GM15510 (cell line): Measurements from ENCODE around the gene PDE4D.

Experiments used
- POLR2A ChIP-seq: IDR thresholded peaks from 3 replicates; pipeline ENCODE4 v1.6.1; 2011; ENCODE audit warnings: borderline replicate concordance; ENCODE audit not compliant: insufficient read length; ENCODE audit errors: extremely low read depth

The PDE4D gene

DNA sequence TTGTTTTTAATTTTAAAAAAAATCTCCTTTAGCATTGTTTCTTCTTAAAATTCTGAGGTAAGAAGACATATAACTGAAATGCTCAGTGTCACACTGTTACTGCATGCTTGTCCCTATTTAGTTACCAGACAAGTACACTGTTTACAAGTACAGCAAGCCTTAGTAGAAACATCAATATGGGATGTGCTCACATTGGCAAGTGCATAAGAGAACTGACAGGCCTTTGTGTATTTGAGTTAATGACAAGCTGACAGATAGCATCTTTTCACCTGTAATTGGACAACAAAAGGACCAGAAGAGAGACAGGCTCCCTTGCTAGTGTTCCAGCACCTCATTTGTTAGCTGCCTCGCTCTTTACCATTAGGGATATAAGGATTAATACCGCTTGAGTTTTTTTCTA lies 63.6 kb downstream of the PDE4D start:
- TF ChIP-seq POLR2A, result no peak

DNA sequence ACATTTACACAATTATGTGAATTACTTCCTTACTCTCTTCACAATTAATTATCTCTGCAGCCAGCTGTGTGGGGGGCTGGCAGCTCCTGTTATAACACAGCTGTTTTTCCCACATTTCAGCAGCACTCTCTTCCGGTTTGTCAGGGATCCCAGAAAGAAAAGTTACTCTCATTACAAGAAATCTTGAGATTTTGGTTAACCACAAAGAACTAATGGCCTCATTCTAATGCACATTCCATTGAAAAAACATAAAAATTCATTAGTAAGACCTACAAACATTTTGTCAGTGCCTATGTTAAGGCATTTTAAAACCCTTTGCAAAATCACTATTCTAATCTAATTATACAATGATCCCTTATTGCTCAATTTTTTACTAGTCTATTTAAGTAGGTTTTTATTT lies 64.1 kb downstream of the PDE4D start:
- TF ChIP-seq POLR2A, result no peak

GRCh38 chr5:59828623-59829022 lies 64.9 kb downstream of the PDE4D start:
- no peak for TF ChIP-seq POLR2A

GRCh38 chr5:59826996-59827395 lies 66.5 kb downstream of the PDE4D start:
- TF ChIP-seq POLR2A, result no peak

DNA sequence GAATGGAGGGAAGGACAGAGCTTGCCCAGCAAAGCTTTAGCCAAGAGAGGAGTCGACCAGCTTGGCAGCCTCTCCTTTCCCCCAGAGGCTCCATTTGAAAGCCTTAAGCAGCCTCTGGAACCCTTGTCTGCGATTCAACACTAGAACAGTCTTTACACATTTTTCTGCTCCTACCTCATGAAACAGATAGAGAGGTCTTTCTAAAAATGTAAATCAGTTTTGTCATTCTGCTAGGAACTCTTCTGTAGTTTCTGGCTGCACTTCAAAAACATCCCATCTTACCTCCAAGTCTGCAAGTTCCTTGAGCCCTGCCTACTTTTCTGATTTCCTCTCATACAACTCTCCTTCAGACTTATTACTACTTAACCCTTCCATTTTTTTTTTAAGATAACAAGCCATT lies 70.1 kb downstream of the PDE4D start:
- TF ChIP-seq POLR2A, result no peak

- no peak for TF ChIP-seq POLR2A
Measured at GRCh38 chr5:59819806-59820205, 73.7 kb downstream of the PDE4D start.

DNA sequence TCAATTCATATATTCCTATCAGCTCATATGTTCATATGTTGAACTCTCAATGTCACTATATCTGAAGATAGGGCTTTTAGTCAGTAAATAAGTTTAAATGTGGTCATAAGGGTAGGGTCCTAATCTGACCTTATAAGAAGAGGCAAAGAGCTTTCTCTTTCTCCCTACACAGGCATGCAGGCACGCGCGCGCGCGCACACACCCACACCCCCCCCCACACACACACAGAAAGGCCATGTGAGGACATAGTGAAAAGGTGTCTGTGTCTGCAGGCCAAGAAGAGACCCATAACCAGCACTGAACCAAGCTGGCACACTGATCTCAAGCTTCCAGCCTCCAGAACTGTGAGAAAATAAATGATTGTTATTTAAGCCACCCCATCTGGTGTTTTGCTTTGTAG lies 76.0 kb downstream of the PDE4D start:
- no peak for TF ChIP-seq POLR2A

DNA sequence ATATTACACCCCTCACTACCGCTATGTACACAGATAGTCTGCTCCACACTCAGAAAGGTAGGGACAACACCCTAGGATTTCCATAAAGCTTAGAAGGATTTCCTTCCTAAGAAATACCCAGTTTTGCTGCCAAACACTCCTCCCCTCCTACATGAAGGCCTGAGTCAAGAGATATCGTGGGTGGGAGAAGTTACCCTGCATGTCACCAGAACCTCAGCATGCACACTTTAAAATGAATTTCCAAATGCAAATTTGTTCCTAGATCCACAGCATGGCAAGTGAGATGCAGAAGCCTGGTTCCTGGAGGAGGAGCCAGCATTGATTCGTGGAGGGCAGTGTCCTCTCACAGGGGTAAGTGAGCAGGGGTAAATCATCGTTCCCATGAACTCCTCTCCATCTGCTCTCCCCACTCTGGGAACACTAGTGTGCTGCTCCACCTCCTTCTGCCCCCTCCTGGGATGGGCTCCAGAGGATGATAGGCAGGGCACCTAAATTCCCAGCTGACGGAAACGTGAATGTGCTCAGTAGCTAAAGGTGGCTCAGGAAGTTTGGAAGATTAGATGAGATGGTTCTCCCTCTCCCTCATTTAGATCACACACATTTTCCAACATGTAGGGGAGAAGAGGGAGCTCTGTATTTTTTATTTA lies 76.7 kb downstream of the PDE4D start:
- TF ChIP-seq POLR2A, result no peak

- TF ChIP-seq POLR2A, result no peak
Measured at GRCh38 chr5:59814537-59814872, 79.0 kb downstream of the PDE4D start.

GRCh38 chr5:59813761-59814536 lies 79.6 kb downstream of the PDE4D start:
- no peak for TF ChIP-seq POLR2A

DNA sequence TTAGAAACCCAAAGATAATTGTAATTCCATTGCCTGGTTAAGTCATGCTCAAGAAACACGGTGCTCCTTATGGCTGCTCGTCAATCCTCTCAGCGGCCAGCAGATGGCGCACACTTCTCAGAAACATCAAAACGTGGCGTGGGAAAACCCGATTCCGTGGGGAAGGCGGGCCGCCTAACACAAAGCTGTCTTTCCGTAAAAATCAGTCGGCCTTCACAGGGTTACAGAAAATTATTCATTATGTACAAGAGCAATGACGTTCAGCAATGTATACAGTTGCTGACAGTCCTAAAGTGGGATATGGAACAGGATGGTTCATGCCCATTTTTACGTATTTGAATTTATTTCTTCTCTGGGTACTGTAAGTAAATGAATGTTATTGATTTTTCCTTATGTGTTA lies 83.5 kb downstream of the PDE4D start:
- TF ChIP-seq POLR2A, result no peak

- no peak for TF ChIP-seq POLR2A
Measured at GRCh38 chr5:59807806-59808205, 85.7 kb downstream of the PDE4D start.

DNA sequence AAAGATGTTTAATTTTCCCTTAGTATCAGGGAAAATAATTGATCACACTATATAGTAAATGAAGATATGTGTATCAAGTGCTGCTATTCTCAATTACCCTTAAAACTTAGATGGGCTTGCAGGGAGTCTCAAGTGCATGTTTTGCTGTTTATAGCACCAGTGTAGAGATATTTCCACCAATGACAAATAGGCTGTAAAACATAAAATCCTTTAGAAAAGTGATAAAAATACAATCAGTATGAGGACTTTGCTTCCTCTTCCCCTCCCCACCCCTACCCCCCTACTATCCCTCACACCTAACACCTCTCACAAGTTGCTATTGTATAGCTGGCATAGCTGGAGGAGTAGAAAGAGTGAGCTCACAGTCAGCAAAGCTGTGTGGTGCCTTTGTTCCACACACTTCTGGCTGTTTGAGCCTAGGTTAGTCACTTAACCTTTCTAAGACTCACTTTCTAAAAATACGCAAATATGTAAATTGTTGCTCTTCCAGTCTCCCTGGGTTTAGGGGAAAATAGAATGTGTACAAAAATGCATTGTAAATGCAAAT lies 93.1 kb downstream of the PDE4D start:
- no peak for TF ChIP-seq POLR2A

- no peak for TF ChIP-seq POLR2A
Measured at GRCh38 chr5:59799668-59800346, 93.7 kb downstream of the PDE4D start.

DNA sequence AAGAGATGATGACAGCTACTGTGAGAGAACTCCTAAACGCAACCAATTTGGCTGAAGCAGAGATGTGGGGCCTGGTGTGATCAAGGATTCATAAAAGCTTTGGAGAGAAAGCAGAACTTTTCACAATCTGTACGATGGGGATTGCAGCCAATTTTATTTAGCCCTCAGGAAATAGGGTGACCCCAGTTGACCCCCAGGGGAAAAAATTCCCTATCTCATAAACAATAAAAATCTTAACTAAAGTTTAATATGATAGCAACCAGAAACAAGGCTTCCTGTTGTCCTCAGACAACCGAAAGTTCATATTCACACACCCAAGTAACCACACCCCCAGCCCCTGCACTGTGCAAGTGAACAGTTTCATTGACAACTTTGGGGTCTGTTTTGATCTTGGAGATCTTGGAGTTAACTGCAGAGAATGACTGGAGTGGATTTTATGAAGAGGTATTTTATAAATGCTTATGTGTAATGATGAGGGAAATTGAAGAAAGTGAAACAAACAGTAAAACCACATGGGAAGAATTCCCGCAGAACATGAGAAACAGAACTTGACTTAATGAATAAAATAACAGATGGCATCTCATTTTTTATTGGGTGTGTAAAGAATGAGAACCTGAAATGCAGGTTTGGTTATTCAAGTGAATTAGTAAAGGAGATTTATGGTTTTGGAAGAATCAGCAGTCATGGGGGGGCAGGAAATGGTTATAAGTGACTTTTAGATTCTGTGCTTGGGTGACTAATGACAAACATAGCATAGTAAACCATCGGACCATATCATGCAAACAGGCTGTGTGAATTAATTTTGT lies 94.5 kb downstream of the PDE4D start:
- TF ChIP-seq POLR2A, result no peak
